ENCODE measurements around the gene CCHCR1. TPM values are rescaled to one million over a fixed set of nuclear protein-coding genes. Genes with fewer than 3 reads are reported as not detected.
"Not testable (repeated sequence)": the region's sequence is repeated elsewhere in the genome, so short reads cannot be mapped to it uniquely, and the experiment has no call there.

The CCHCR1 gene
- total RNA-seq, 2 experiments from 2014 or later: 17.5 to 18.2 TPM

- CTCF ChIA-PET; H3K36me3 ChIP-seq (ENCODE audit: insufficient read depth, low read length); H3K9me3 Mint-ChIP-seq; intact Hi-C loops (cut with DNase I, micrococcal nuclease); H3K27me3 Mint-ChIP-seq; H3K36me3 Mint-ChIP-seq (ENCODE audit: low read depth); H3K4me3 Mint-ChIP-seq; H3K27me3 ChIP-seq (ENCODE audit: control insufficient read depth in 1 of 2, insufficient read depth in 2 of 2, low read length in 2 of 2); H3K9me3 ChIP-seq (ENCODE audit: control insufficient read depth in 1 of 2, insufficient read depth in 1 of 2, low read length in 2 of 2); H3K27ac ChIP-seq (ENCODE audit: low read depth in 1 of 2, low read length in 2 of 2); POLR2A ChIA-PET; ATAC-seq (ENCODE audit: poor library complexity); DNase-seq; H3K4me3 ChIP-seq (ENCODE audit: low read length); H3K27ac Mint-ChIP-seq: not testable (repeated sequence)
- H3K4me1 Mint-ChIP-seq (ENCODE audit: low read depth): peaks cover 14% of the 10 kb centered on the region
- H3K4me1 ChIP-seq (ENCODE audit: insufficient read depth, low read length): peaks cover 11% of the 10 kb centered on the region
Measured at GRCh38 chr6:31183859-31184258, 26.3 kb upstream of the CCHCR1 start.

GRCh38 chr6:31183287-31183686 is 25.7 kb upstream of the CCHCR1 start:
- H3K4me3 Mint-ChIP-seq; H3K27ac Mint-ChIP-seq; H3K36me3 ChIP-seq (ENCODE audit: insufficient read depth, low read length); H3K4me3 ChIP-seq (ENCODE audit: low read length); CTCF ChIA-PET; H3K27ac ChIP-seq (ENCODE audit: low read depth in 1 of 2, low read length in 2 of 2); DNase-seq; H3K27me3 Mint-ChIP-seq; intact Hi-C loops (cut with DNase I, micrococcal nuclease); H3K27me3 ChIP-seq (ENCODE audit: control insufficient read depth in 1 of 2, insufficient read depth in 2 of 2, low read length in 2 of 2); ATAC-seq (ENCODE audit: poor library complexity); H3K36me3 Mint-ChIP-seq (ENCODE audit: low read depth); POLR2A ChIA-PET; H3K9me3 Mint-ChIP-seq; H3K9me3 ChIP-seq (ENCODE audit: control insufficient read depth in 1 of 2, insufficient read depth in 1 of 2, low read length in 2 of 2): not testable (repeated sequence)
- H3K4me1 Mint-ChIP-seq (ENCODE audit: low read depth): peaks cover 20% of the 10 kb centered on the region
- peaks cover 16% of the 10 kb centered on the region for H3K4me1 ChIP-seq (ENCODE audit: insufficient read depth, low read length)

- POLR2A ChIA-PET: interaction anchor here (1.1 kb wide), 1 partner anchor 89 kb away, joined by 3 read pairs; no protein-coding TSS in a partner anchor
Measured at GRCh38 chr6:31180500-31180899, 22.9 kb upstream of the CCHCR1 start.

GRCh38 chr6:31179896-31180295 is 22.3 kb upstream of the CCHCR1 start:
- no peak for DNase-seq
- Mint-ChIP-seq H3K9me3 (no peaks in the 10 kb centered on the region), H3K36me3 (ENCODE audit: low read depth) (no peaks in the 10 kb centered on the region), H3K27me3 (no peaks in the 10 kb centered on the region), H3K4me3 (peak overlapping the region; percentile 93), H3K4me1 (ENCODE audit: low read depth) (peaks cover 22% of the 10 kb centered on the region), H3K27ac (no peak overlapping the region)
- intact Hi-C loops (cut with DNase I, micrococcal nuclease): loop anchor here in 1 of 2 experiments (5.0 kb wide), 1 partner anchor 38 kb away; no protein-coding TSS in a partner anchor
- peaks cover 19% of the 10 kb centered on the region for H3K4me1 ChIP-seq (ENCODE audit: insufficient read depth, low read length)
- no peaks in the 10 kb centered on the region for H3K27me3 ChIP-seq (ENCODE audit: control insufficient read depth in 1 of 2, insufficient read depth in 2 of 2, low read length in 2 of 2)
- ChIA-PET POLR2A (interaction anchor here (1.1 kb wide), 1 partner anchor 89 kb away, joined by 3 read pairs; no protein-coding TSS in a partner anchor), CTCF (no interaction called here)
- H3K4me3 ChIP-seq (ENCODE audit: low read length): peak overlapping the region; percentile 64
- H3K9me3 ChIP-seq (ENCODE audit: control insufficient read depth in 1 of 2, insufficient read depth in 1 of 2, low read length in 2 of 2): no peaks in the 10 kb centered on the region
- H3K27ac ChIP-seq (ENCODE audit: low read depth in 1 of 2, low read length in 2 of 2): no peak overlapping the region
- no peak for ATAC-seq (ENCODE audit: poor library complexity)
- H3K36me3 ChIP-seq (ENCODE audit: insufficient read depth, low read length): no peaks in the 10 kb centered on the region
- no peak for TF ChIP-seq CTCF (IDR thresholded peaks at IDR 0.05)

More at GRCh38 chr6:31180500-31180899, 22.9 kb upstream of the CCHCR1 start:
- intact Hi-C loops (cut with DNase I, micrococcal nuclease): no loop called here
- H3K36me3 ChIP-seq (ENCODE audit: insufficient read depth, low read length): no peaks in the 10 kb centered on the region
- H3K4me1 ChIP-seq (ENCODE audit: insufficient read depth, low read length): peaks cover 19% of the 10 kb centered on the region
- ATAC-seq (ENCODE audit: poor library complexity) (peak; percentile 98), DNase-seq (peak in 12 of 14 experiments; percentile 28 to 89 (median 65))
- no peaks in the 10 kb centered on the region for H3K9me3 Mint-ChIP-seq
- no peaks in the 10 kb centered on the region for H3K27me3 ChIP-seq (ENCODE audit: control insufficient read depth in 1 of 2, insufficient read depth in 2 of 2, low read length in 2 of 2)
- peak overlapping the region; percentile 64 for H3K4me3 ChIP-seq (ENCODE audit: low read length)
- H3K27ac Mint-ChIP-seq: peak overlapping the region; percentile 76
- H3K4me1 Mint-ChIP-seq (ENCODE audit: low read depth): peaks cover 22% of the 10 kb centered on the region
- no peaks in the 10 kb centered on the region for H3K27me3 Mint-ChIP-seq
- CTCF ChIA-PET: no interaction called here
- H3K27ac ChIP-seq (ENCODE audit: low read depth in 1 of 2, low read length in 2 of 2): no peak overlapping the region
- TF ChIP-seq CTCF (IDR thresholded peaks at IDR 0.05): no peak
- no peaks in the 10 kb centered on the region for H3K9me3 ChIP-seq (ENCODE audit: control insufficient read depth in 1 of 2, insufficient read depth in 1 of 2, low read length in 2 of 2)
- H3K36me3 Mint-ChIP-seq (ENCODE audit: low read depth): no peaks in the 10 kb centered on the region
- peak overlapping the region; percentile 93 for H3K4me3 Mint-ChIP-seq
